GM21390 (cell line): ENCODE results near the gene CMIP.

Experiments
- ATAC-seq: cut with Tn5 transposase; IDR thresholded peaks from one replicate; pipeline ENCODE4 v1.9.1; 2021; ENCODE audit not compliant: unreplicated experiment

The CMIP gene

GRCh38 chr16:81615411-81615810, 170.8 kb downstream of the CMIP start:
- no peak for ATAC-seq

- no peak for ATAC-seq
Observed at GRCh38 chr16:81615833-81616232, 171.2 kb downstream of the CMIP start.

- ATAC-seq, result peak; percentile 83
Observed at GRCh38 chr16:81616321-81617020, 171.9 kb downstream of the CMIP start.

- no peak for ATAC-seq
Observed at GRCh38 chr16:81617021-81617346, 172.4 kb downstream of the CMIP start.

- ATAC-seq, result no peak
Observed at GRCh38 chr16:81618187-81618586, 173.6 kb downstream of the CMIP start.

GRCh38 chr16:81618661-81619060, 174.1 kb downstream of the CMIP start:
- ATAC-seq, result no peak

- no peak for ATAC-seq
Observed at GRCh38 chr16:81620029-81620428, 175.4 kb downstream of the CMIP start.

DNA sequence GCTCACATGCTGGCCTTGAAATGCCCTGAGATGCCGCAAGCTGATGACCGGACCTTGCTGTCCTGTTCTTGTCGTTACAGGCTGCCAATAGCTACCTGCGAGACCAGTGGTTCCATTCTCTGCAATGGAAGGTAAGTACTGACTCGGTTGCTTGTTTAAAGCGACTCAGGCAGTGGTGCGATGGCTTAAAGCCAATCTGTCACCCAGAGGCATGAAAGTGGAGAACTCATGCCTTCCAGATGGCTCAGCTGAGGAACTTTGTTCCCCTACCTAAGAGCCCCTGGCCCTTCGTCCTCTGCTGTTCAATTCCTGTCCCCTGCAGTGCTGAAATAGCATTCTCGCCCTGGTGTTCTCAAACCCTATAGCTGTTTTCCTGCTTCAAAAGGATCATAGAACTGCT, 176.2 kb downstream of the CMIP start:
- ATAC-seq, result no peak

- ATAC-seq, result no peak
Observed at GRCh38 chr16:81621496-81621895, 176.9 kb downstream of the CMIP start.

GRCh38 chr16:81623365-81624102, 178.9 kb downstream of the CMIP start:
- ATAC-seq, result no peak

- no peak for ATAC-seq
Observed at GRCh38 chr16:81624403-81624759, 179.8 kb downstream of the CMIP start.

DNA sequence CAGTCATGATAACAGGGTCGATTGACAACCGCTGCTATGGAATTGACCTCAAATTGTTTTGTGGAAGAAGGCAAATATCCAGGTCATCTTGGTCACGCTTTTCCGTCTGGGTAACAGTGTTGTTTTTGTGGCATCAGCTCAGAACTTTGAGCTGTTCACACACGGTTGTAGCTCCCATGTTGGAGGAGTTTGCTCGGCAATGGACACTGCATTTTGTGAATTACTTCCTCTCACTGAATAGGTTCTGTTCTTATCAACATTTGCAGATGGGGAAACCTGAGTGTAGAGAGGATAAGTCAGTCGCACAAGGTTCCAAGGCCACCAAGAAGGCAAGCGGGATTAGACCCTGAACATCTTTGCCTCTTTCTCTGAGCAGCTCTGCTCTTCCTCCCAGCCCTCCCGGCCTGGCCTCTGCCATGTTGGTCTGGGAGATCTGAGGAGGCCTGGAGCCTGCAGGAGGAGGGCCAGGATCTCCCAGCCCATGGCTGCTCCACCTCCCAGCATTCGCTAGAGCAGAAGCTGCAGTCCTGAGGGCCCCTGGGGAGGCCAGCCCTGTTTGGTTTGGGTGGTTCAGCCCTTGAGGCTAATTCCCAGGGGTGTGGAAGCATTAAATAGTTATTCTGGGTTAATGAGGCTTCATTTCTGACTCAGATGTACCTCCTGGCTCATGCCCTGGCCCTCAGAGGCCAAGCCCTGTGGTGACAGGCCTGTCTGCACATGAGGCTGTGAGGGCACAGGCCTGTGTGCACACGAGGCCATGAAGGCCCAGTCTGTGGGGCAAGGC, 180.3 kb downstream of the CMIP start:
- ATAC-seq, result no peak

GRCh38 chr16:81625544-81626153, 181.0 kb downstream of the CMIP start:
- no peak for ATAC-seq

DNA sequence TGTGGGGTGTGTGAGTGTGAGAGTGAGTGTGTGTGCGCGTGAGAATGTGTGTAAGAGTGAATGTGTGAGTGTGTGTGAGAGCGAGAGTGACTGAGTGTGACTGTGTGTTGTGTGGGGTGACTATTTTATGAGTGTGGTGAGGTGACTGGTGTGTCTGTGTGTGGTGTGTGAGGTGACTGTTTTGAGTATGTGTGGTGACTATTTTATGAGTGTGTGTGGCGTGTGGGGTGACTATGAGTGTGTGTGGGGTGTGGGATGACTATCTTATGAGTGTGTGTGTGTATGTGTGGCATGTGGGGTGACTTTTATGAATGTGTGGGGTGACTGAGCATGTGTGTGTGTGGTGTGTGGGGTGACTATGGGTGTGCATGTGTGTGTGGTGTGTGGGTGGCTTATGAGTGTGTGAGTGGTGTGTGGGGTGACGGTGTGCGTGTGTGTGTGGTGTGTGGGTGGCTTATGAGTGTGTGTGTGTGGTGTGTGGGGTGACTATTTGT, 181.6 kb downstream of the CMIP start:
- no peak for ATAC-seq

DNA sequence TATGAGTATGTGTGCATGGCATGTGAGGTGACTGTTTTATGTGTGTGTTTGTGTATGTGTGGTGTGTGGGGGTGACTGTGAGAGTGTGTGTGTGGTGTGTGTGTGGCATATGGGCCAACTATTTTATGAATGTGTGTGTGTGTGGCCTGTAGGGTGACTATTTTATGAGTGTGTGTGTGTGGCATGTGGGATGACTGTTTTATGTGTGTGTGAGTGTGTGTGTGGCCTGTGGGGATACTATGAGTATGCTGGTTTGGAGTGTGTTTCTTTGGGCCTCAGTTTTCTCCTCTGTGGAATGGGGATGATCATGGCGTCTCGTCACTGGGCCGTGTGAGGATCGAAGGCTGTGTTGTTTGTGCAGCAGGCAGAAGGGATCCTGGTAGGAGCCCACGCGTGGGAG, 182.4 kb downstream of the CMIP start:
- ATAC-seq, result no peak

GRCh38 chr16:81627729-81628244, 183.2 kb downstream of the CMIP start:
- ATAC-seq, result no peak

DNA sequence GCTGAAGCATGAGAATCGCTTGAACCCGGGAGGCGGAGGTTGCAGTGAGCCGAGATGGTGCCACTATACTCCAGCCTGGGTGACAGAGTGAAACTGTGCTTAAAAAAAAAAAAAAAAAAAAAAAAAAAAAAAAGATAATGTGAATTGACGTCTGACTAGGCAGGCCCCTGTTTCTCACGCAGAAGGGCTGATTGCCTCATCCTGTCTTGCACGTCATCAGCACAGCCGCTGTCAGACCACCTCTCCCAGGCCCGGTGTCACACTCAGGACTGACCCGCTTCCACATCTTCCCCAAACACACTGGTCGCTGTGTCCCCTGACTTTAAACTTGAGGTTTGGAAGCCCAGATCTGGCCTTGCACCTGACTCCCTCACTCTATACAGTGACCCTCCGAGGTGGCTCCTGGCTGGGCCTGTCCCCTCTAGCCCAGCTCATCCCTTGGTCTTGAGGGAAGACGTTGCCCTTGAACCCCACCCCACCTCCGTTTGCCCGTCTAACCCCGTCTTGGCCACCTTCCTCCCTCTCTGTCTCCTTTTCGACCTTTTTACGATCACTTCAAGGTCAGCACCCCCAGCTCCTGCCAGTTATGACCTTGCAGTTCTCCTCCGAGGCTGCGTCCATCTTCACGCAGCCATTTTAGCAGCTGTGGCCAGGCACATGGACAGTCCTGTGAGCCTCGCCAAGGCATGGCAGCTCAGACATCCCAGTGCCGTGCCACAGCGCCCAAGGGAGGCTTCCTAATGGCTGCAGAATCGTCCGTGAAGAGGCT, 184.6 kb downstream of the CMIP start:
- ATAC-seq, result no peak

GRCh38 chr16:81629896-81630634, 185.5 kb downstream of the CMIP start:
- ATAC-seq, result no peak

DNA sequence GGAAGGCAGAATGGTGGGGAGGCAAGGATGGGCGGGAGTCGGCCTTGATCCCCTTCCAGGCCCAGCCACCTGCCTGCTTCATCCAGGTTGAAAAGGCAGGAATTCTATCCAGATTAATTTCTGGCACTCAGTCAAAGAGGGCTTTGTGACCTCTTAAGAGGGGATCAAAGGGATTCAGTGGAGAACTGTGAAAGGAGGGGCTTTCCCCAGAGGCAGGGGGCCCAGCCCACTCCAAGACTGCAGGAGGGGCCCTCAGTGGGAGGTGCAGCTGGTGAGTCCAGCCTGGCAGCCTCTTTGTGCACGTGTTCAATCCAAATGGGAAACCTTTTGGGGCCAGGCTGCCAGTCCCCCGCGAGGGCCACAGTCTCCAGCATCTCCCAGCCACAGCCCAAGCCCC, 186.0 kb downstream of the CMIP start:
- no peak for ATAC-seq
